Colonic mucosa (tissue), 4 donors: Measurements from ENCODE around the gene PROX1. TPM values are rescaled to one million over a fixed set of nuclear protein-coding genes. Genes with fewer than 3 reads are reported as not detected.

Experiments
- DNase-seq: peaks from one replicate; pipeline ENCODE4 v3.0.0-alpha.2; 2020
- H3K27ac ChIP-seq: fragments of 200-600 bp; one replicate; pipeline ENCODE4 v1.8.0; 2021
- H3K27me3 ChIP-seq: fragments of 200-600 bp; one replicate; pipeline ENCODE4 v1.8.0; 2021
- H3K36me3 ChIP-seq: fragments of 200-600 bp; one replicate; pipeline ENCODE4 v1.8.0; 2021
- H3K4me1 ChIP-seq: fragments of 200-600 bp; one replicate; pipeline ENCODE4 v1.8.0; 2021; ENCODE audit warnings: mild to moderate bottlenecking
- H3K4me3 ChIP-seq: fragments of 200-600 bp; one replicate; pipeline ENCODE4 v1.8.0; 2021
- H3K9ac ChIP-seq, 2 donors: one replicate each; pipeline ENCODE4 v1.7.0; 2013; ENCODE audit warnings: control low read depth in 2 of 2, low read depth in 2 of 2, low read length in 2 of 2
- H3K9me3 ChIP-seq: fragments of 200-600 bp; one replicate; pipeline ENCODE4 v1.8.0; 2021
- intact Hi-C: fragments of 100-400 bp; cut with DNase I; formaldehyde crosslinking; loops from one replicate; pipeline ENCODE4 v1.14.1; 2022
- total RNA-seq, 2 donors: library from RNA; stranded (reverse); fragmentation: NEBNext Ultra II Directional in 1 of 2; extraction: Animal tissue kit (Norgen Biotek cat#: 25700) in 1 of 2; gene quantifications; one replicate each; pipeline ENCODE4 v1.2.1, GENCODE V29; 2021
- TF ChIP-seq, protein P1 (sequence below): fragments of 200-600 bp; IDR thresholded peaks from one replicate; pipeline ENCODE4 v1.8.0; 2022; ENCODE audit warnings: antibody characterized with exemption, mild to moderate bottlenecking
- donor health status: healthy.
- donor health status: DM: no; HTN: no; CAD: no.
- donor health status: DM: no; HTN: no; CAD: no.

The PROX1 gene, protein sequence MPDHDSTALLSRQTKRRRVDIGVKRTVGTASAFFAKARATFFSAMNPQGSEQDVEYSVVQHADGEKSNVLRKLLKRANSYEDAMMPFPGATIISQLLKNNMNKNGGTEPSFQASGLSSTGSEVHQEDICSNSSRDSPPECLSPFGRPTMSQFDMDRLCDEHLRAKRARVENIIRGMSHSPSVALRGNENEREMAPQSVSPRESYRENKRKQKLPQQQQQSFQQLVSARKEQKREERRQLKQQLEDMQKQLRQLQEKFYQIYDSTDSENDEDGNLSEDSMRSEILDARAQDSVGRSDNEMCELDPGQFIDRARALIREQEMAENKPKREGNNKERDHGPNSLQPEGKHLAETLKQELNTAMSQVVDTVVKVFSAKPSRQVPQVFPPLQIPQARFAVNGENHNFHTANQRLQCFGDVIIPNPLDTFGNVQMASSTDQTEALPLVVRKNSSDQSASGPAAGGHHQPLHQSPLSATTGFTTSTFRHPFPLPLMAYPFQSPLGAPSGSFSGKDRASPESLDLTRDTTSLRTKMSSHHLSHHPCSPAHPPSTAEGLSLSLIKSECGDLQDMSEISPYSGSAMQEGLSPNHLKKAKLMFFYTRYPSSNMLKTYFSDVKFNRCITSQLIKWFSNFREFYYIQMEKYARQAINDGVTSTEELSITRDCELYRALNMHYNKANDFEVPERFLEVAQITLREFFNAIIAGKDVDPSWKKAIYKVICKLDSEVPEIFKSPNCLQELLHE
- total RNA-seq = 10 to 100 TPM; 11.6 to 14.7 TPM

DNA sequence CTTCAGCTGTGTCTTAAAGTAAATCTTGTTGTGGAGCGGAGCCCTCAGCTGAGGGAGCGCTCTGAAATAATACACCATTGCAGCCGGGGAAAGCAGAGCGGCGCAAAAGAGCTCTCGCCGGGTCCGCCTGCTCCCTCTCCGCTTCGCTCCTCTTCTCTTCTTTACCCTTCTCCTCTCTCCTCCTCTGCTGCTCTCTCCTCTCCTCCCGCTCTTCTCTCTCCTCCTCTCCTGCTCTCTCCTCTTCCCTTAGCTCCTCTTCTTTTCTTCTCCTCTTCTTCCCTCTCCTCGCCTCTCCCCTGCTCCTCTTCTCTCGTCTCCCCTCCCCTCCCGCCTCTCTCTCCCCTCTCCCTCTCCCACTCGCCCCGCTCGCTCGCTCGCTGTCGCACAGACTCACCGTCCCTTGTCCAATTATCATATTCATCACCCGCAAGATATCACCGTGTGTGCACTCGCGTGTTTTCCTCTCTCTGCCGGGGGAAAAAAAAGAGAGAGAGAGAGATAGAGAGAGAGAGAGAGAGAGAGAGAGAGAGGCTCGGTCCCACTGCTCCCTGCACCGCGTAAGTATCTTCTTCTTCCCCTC, at the start of gene PROX1:
PROX1 (plus strand) TSS at position 47 of the 580 bp plus-strand sequence. CDS start 8,563 bp downstream, outside the sequence.
- DNase-seq = no peak
- peak within 1 kb of the TSS; percentile 74 for H3K27ac ChIP-seq
- TF ChIP-seq, protein P1, sequence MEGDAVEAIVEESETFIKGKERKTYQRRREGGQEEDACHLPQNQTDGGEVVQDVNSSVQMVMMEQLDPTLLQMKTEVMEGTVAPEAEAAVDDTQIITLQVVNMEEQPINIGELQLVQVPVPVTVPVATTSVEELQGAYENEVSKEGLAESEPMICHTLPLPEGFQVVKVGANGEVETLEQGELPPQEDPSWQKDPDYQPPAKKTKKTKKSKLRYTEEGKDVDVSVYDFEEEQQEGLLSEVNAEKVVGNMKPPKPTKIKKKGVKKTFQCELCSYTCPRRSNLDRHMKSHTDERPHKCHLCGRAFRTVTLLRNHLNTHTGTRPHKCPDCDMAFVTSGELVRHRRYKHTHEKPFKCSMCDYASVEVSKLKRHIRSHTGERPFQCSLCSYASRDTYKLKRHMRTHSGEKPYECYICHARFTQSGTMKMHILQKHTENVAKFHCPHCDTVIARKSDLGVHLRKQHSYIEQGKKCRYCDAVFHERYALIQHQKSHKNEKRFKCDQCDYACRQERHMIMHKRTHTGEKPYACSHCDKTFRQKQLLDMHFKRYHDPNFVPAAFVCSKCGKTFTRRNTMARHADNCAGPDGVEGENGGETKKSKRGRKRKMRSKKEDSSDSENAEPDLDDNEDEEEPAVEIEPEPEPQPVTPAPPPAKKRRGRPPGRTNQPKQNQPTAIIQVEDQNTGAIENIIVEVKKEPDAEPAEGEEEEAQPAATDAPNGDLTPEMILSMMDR = no peak
- H3K9me3 ChIP-seq = no peaks in the 10 kb centered on the region
- H3K4me3 ChIP-seq = peak within 1 kb of the TSS; percentile 43
- H3K4me1 ChIP-seq = peaks cover 7% of the 10 kb centered on the region
- no peaks in the 10 kb centered on the region for H3K36me3 ChIP-seq
- peaks cover 22% of the 10 kb centered on the region for H3K27me3 ChIP-seq
- intact Hi-C loops = loop anchor here (5.0 kb wide), 1 partner anchor 426 kb away; no protein-coding TSS in a partner anchor
- H3K9ac ChIP-seq = peak within 1 kb of the TSS; percentile 62 to 75

DNA sequence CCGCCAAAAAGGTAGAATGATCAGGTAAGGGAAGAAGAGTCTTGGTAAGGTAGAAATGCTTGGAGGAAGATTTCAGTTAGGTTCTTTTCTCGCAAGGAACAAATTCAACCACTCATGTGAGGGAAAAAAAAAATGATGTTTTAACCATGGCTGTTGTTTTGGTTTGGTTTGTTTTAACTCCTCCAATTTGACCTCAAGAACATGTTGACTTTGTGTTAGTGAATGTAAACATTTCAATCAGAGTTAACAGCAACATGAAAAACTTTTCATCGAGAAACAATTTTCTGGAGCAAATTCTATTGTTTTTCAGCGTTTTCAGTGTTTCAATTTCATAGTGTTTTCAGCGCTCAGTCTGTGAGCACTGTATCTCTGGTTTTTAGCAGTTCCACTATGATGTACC, 49.0 kb upstream of the PROX1 start:
- H3K9ac ChIP-seq = no peak overlapping the region
- DNase-seq = no peak
- TF ChIP-seq, protein P1 = no peak

DNA sequence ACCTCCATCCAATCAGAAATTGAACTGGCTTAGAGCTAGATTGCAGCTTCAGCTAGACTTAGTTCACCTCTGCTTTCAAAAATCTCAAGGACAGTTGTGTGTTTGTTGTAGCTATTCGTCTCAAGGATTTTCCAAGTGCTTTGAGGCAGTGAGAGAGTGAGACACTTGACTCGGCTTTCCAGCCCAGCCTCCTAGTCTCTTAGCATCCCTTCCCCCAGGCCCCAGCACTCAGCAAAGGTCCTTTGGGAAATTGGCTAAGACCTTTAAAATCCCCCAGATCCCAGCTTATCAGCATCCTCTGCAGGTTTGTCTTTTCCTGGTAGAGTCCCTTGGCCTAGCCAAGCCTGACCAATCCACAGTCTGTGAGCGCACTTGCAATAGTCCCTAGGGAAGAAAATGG, 47.9 kb upstream of the PROX1 start:
- H3K27ac ChIP-seq = no peak overlapping the region
- no peaks in the 10 kb centered on the region for H3K4me1 ChIP-seq
- no peak overlapping the region for H3K4me3 ChIP-seq
- TF ChIP-seq, protein P1 = no peak
- no peaks in the 10 kb centered on the region for H3K9me3 ChIP-seq
- no peak overlapping the region for H3K9ac ChIP-seq
- DNase-seq = no peak
- no peaks in the 10 kb centered on the region for H3K36me3 ChIP-seq
- intact Hi-C loops = no loop called here
- no peaks in the 10 kb centered on the region for H3K27me3 ChIP-seq

More for the DNA sequence above, 49.0 kb upstream of the PROX1 start:
- Histone ChIP-seq H3K27me3 (no peaks in the 10 kb centered on the region), H3K27ac (no peak overlapping the region), H3K36me3 (no peaks in the 10 kb centered on the region), H3K4me1 (no peaks in the 10 kb centered on the region), H3K9me3 (no peaks in the 10 kb centered on the region), H3K4me3 (no peak overlapping the region)
- intact Hi-C loops = no loop called here

DNA sequence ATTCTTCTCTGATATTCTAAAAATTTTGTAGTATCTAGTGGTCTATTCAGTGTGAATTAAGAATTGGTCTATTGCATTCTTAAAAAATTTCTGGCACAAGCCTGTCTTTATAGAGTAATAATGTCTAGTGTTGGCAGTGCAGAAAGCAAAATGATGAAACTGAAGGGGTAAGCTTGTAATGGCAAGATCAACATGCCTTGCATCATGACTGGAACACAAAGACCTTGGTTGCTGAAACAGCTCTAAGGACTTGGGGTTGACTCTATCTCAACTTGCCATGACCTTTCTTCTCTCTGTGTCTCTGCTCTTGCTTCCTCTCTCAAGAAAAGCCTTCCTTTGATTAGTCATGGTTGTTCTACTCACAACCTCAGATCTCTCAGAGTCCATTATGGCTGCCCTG, 46.8 kb upstream of the PROX1 start:
- TF ChIP-seq, protein P1 = no peak
- H3K27ac ChIP-seq = no peak overlapping the region
- DNase-seq = no peak
- no peaks in the 10 kb centered on the region for H3K27me3 ChIP-seq
- H3K4me3 ChIP-seq = no peak overlapping the region
- no peaks in the 10 kb centered on the region for H3K36me3 ChIP-seq
- H3K9me3 ChIP-seq = no peaks in the 10 kb centered on the region
- H3K9ac ChIP-seq = no peak overlapping the region
- intact Hi-C loops = no loop called here
- no peaks in the 10 kb centered on the region for H3K4me1 ChIP-seq

DNA sequence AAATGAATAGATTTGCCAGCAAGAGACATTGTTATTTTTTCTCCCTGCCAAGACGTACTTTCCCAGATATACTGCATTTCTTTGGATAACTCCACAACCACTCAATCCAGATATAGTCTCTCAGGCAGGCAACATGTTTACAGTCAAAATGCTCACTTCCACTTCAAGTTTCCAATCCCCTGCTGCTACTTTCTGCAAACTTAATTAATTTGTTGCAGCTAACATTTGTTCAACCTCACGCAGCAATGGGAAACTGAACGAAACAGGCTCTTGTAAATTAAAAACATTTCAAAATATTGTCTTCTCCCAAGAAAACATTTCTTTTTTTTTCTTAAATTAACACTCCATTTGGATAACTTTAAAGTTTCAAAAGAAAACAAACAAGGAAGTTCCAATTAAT, 45.7 kb upstream of the PROX1 start:
- Histone ChIP-seq H3K9ac (no peak overlapping the region), H3K9me3 (no peaks in the 10 kb centered on the region), H3K4me1 (no peaks in the 10 kb centered on the region), H3K4me3 (no peak overlapping the region), H3K27me3 (no peaks in the 10 kb centered on the region), H3K27ac (no peak overlapping the region), H3K36me3 (no peaks in the 10 kb centered on the region)
- DNase-seq = no peak
- intact Hi-C loops = no loop called here
- TF ChIP-seq, protein P1 = no peak
